ENCODE measurements around the gene HTRA1.

HTRA1 gene

DNA sequence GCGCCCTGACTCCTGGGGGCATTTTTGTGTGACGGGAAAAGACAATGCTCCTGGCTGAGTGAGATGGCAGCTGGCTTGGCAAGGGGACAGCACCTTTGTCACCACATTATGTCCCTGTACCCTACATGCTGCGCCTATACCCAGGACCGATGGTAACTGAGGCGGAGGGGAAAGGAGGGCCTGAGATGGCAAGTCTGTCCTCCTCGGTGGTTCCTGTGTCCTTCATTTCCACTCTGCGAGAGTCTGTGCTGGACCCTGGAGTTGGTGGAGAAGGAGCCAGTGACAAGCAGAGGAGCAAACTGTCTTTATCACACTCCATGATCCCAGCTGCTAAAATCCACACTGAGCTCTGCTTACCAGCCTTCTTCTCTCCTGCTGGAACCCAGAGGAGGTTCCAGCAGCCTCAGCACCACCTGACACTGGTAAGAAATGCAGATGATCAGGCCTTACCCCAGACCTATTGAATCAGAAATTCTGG is 6.7 kb upstream of the HTRA1 start, which contains the start of gene ARMS2:
Gene ARMS2 (plus strand): TSS at position 51 of the 478 bp plus-strand sequence. CDS start 75 bp downstream, at position 126.
- DNase-seq (ENCODE audit: low read depth in 1 of 2, low spot score in 1 of 2), result no peak

DNA sequence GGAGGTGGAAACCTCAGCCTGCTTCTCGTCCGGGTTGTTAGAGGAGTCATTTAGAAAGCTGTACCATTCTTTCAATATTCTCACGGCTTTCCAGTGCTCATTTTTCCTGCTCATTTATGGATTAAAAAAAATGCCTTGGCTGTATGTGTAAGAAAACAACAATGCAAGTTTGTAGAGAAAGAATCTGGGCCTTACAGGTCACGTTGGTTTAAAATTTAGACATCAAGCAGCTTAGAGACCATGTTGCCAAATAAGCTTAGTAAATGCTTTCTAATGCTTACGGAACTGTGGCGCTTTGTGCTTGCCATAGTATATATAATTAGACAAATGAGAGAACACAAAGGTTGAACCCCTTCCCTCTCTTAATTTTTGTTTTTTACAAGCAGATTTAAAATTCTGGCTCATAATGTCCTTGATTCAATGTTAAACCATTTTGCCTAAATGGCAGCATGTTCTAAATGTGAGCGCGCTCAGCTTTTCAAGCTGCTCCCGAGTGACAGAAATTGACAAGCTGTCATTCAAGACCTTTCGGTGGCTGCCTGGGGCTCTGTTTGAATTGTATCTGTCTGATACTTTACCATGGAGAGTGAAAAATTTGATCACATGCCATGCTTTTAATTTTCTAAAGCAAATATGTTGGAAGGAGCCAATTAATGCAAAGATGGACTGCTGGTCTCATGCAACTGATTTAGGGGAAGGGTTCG is 5.8 kb upstream of the HTRA1 start:
- no peak for DNase-seq (ENCODE audit: low read depth in 1 of 2, low spot score in 1 of 2)

- DNase-seq (ENCODE audit: low read depth in 1 of 2, low spot score in 1 of 2), result no peak
Observed at GRCh38 chr10:122457934-122458333, 3.4 kb upstream of the HTRA1 start.

DNA sequence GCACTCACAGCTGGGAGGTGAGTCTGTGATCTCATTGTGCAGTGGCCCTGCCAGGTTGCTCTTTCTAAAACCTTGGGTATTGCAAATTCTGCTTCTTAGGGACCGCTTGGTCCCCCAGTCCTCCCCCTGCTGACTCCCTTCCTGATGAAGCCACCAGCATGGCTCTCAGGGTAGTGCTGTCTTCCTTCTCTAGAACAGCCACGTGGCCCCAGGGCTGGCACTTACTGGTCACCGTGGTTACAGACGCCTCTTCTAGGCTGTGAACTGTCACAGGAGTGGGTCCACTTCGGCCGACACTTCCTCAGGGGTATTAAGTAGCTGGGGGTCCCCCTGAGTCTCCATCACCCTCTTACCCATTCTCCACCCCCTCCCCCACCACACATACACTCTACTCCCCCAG is 2.7 kb upstream of the HTRA1 start:
- DNase-seq (ENCODE audit: low read depth in 1 of 2, low spot score in 1 of 2), result no peak

GRCh38 chr10:122459561-122460273 is 1.6 kb upstream of the HTRA1 start:
- no peak for DNase-seq (ENCODE audit: low read depth in 1 of 2, low spot score in 1 of 2)

- no peak for DNase-seq (ENCODE audit: low read depth in 1 of 2, low spot score in 1 of 2)
Observed at GRCh38 chr10:122460891-122461293, 461 bp upstream of the HTRA1 start.

DNA sequence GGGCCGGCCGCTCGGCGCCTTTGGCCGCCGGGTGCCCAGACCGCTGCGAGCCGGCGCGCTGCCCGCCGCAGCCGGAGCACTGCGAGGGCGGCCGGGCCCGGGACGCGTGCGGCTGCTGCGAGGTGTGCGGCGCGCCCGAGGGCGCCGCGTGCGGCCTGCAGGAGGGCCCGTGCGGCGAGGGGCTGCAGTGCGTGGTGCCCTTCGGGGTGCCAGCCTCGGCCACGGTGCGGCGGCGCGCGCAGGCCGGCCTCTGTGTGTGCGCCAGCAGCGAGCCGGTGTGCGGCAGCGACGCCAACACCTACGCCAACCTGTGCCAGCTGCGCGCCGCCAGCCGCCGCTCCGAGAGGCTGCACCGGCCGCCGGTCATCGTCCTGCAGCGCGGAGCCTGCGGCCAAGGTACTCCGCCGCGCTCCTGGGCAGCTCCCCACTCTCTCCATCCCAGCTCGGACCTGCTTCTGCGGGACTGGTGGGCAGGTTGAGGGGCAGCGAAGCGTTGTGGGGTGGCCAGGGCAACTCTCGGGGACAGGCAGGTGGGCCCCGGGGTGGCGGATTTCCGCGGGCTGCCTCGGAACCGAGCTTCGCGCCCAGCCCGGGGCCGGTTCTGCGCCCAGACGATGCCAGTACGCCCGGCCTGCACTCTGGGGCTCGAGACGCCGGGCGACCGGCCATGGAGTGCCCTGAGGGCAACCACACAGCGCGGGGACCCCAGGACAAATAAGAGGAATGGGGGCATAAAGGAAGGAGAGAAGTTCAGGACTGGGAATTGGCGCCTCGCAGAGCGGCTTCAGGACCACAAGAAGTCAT is 578 bp downstream of the HTRA1 start:
- no peak for DNase-seq (ENCODE audit: low read depth in 1 of 2, low spot score in 1 of 2)

DNA sequence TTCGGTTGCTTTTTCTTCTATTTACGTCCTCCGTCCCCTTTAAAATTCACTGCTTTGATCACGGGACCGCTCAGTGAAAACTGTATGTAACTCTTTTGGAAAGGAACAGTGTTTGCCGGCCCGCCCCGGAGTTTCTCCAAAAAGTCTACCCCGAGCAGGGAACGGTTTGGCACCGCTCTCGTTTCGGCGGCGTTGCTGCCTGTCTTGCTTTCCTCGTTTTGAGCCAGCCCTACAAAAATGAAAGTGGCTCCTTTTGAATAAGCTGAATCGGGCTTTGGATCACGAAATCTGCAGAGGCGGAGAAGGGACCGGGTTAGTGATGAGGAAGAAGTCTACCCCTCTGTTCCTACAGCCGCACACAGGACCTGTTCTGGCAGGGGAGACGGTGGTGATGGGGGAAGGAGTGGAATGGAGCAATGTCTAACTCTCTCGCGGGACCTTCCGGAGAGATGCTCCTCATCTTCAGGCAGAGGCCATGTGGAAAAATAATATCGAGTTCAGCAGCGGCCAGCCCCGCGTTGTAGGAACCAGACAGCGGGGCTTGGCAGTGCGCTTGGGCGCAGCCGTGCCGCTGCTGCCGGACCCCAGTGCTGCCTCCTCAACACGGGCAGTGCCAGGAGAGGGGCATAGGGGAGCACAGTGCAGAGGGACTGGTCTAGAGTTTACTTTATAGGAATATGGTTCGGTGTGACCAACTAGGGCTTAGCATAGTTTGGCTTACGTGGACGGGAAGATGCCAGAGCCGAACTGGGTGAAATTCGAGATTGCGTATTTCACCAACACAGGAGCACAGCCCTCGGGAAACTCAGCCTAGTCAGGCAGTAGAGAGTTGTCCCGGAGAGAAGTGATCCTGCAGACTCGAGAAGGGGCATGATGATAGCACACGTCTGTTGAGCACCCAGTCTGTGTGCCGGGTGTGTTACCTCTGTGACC is 1.4 kb downstream of the HTRA1 start:
- no peak for DNase-seq (ENCODE audit: low read depth in 1 of 2, low spot score in 1 of 2)

DNA sequence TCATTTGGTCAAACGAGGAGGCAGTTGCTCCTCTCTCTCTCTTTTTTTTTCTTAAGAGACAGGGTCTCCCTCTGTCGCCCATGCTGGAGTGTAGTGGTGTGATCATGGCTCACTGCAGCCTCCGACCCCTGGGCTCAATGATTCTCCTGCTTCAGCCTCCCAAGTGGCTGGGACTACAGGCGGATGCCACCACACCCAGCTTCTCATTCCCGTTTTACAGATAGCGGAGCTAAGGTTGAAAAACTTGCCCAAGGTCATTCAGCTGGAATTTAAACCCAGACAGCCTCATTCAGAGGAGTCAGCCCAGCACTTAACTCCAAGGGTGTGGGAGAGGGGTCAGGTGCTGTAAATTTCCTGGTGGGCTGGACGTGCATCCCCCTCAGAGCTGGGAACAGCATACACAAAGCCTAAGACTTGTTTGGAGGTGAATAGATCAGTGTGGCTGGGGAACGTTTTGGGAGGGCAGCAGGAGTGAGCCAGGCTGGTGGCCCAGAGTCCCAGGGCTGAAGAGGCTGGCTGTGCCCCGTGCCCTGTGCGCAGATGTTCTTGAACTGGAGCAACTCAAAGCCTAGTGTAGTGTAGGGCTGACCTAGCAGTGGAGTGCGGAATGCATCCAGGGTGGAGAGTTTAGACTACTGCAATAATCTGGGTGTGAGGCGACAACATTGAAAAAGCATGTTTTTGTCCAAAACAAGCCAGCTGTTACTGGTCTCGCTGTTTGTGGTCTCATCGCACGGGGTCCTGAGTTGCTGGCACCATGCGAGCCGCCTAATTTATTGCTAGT is 2.3 kb downstream of the HTRA1 start:
- no peak for DNase-seq (ENCODE audit: low read depth in 1 of 2, low spot score in 1 of 2)

GRCh38 chr10:122464250-122464510 is 2.8 kb downstream of the HTRA1 start:
- no peak for DNase-seq (ENCODE audit: low read depth in 1 of 2, low spot score in 1 of 2)

DNA sequence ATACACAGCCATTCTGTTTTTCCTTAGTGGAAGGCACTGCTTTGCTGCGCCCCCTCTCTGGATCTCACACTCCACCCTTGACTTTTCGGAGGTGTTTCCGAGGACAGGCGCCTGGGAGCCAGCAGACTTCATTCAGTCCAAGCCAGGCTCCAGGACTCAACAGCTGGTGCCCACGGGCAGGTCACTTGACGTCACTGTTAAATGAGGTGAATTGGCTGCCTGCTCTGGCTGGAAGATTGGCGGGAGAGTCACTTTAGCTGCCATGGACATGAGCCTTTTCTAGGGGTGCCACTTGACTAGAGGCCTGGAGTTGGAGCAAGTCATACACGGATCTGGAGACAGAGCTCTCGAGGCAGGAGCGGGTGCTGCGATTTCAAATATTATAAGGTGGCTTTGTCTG is 3.2 kb downstream of the HTRA1 start:
- DNase-seq (ENCODE audit: low read depth in 1 of 2, low spot score in 1 of 2), result no peak

GRCh38 chr10:122465401-122466040 is 4.2 kb downstream of the HTRA1 start:
- no peak for DNase-seq (ENCODE audit: low read depth in 1 of 2, low spot score in 1 of 2)

DNA sequence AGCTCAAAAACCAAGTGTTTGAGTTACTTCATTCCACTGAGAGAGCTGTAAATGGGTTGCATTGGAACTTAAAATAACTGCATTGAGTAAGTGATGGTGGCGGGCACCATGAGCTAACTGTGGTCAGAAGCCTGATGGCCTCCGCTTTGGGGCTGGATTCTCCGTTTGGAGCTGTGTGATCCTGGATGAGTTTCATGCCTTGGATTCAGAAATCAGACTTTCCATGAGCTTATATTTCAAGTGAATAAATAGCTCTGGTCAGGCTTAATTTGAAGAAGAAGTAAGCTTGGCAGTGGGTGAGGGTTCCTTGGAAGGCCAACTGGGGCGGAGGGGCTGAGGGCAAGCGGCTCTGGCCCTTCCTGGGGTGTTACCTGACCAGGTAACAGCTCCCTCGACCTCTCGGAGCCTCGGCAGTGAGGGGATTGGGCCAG is 5.6 kb downstream of the HTRA1 start:
- DNase-seq (ENCODE audit: low read depth in 1 of 2, low spot score in 1 of 2), result no peak

GRCh38 chr10:122467701-122468100 is 6.3 kb downstream of the HTRA1 start:
- DNase-seq (ENCODE audit: low read depth in 1 of 2, low spot score in 1 of 2), result no peak

DNA sequence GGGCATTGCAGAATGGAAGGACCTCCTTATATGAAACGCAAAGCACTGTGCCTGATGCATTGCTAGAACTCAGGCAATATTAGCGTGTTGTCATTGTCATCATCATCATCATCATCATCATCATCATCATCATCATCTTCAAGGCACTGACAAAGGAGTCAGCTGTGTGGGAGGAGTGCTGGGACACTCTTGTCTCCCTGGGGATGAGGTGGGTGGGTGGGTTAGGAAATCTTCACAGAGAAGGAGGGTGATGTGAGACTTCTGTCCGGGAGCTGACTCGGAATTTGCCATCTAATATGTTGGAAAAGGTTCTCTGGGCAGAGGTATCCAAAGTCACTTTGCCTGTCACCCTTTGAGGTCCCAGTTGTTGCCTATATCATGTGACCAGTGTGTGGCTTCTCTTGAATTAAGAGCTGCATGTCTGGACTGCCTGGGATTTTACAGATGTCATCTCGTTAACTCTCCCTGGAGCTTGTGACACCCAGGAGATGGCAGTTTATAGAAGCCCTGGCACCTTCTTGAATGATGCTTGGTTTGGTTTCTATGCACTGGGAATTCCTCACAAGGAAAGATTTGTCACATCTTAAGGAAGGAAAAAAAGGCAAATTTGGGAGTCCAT is 7.1 kb downstream of the HTRA1 start:
- DNase-seq (ENCODE audit: low read depth in 1 of 2, low spot score in 1 of 2), result no peak

GRCh38 chr10:122468926-122469781 is 7.8 kb downstream of the HTRA1 start:
- no peak for DNase-seq (ENCODE audit: low read depth in 1 of 2, low spot score in 1 of 2)

DNA sequence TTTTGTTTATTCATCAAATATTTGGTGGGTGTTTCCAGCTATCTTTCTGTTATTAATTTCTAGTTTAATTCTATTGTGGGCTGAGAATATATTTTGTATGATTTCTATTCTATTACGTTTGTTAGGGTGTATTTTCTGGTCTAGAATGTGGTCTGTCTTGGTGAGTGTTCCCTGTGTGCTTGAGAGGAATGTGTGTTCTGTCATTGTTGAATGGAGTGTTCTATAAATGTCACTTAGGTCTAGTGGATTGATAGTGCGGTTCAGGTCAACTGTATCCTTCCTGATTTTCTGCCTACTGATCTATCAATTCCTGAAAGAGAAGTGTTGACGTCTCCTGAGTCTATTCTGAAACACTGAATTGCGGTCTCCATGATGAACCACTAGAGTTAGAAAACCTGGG is 8.5 kb downstream of the HTRA1 start:
- no peak for DNase-seq (ENCODE audit: low read depth in 1 of 2, low spot score in 1 of 2)

GRCh38 chr10:122471531-122472177 is 10.3 kb downstream of the HTRA1 start:
- no peak for DNase-seq (ENCODE audit: low read depth in 1 of 2, low spot score in 1 of 2)

Data from activated CD4-positive, alpha-beta T cell treated with anti-CD3 and anti-CD28 coated beads, Interleukin-2, amount 50 U/mL, for 24 hours (primary cell).